Renal cortex interstitium (tissue), 11 donors: Measurements from ENCODE around the gene ABLIM1. TPM values are rescaled to one million over a fixed set of nuclear protein-coding genes. Genes with fewer than 3 reads are reported as not detected.

Experiments
- DNase-seq, 11 donors: peaks; one replicate each; pipeline ENCODE4 v3.0.0-alpha.2; 2013; ENCODE audit warnings: low read depth in 9 of 11, low spot score in 4 of 11; ENCODE audit errors: extremely low read depth in 1 of 11
- polyA plus RNA-seq, 3 donors: library from polyadenylated mRNA; unstranded; fragments of 120-200 nt; gene quantifications; one replicate each; pipeline ENCODE4 v1.2.1, GENCODE V29; 2013; ENCODE audit not compliant: insufficient read length in 3 of 3

Gene ABLIM1
- polyA plus RNA-seq, 3 donors = 86.6 to 120 (median 104) TPM

- no peak for DNase-seq
Measured at GRCh38 chr10:114541081-114541796, 116.8 kb downstream of the ABLIM1 start.

GRCh38 chr10:114540236-114540635, 117.8 kb downstream of the ABLIM1 start:
- DNase-seq = no peak

- no peak for DNase-seq
Measured at GRCh38 chr10:114539623-114540022, 118.5 kb downstream of the ABLIM1 start.

DNA sequence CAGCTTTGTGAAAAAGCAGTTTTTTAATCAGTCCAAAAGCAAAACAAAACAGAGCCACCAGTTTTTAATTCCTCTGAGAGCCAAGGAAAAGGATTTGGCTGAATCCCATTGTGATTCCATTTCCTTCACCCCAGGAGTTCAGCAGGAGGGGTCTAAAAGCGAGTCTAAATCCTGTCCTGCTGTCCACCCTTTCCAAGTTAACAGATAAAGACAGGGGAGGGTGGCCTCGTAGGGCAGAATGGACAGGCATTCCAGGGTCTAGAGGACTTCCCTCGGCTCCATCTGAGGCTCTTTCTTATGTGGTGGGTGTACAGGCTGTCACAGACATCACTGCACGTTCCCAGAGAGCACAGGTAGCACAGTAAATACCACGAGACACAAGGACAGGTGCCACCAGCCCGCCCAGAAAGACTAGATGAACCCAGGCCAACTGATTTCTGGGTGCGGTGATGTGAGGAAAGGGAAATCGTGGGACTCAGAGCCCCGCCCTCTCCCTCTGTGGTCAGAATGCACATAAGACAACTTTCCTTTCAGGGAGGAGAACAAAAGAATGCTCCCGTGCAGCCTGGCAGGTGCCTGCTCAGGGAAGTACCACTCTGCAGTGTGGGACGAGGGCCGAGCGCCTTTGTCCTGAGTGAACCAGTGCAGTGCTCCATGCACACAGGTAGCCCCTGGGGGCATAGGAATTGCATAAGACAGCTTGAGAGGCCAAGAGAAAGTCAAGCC, 119.7 kb downstream of the ABLIM1 start:
- DNase-seq = no peak

DNA sequence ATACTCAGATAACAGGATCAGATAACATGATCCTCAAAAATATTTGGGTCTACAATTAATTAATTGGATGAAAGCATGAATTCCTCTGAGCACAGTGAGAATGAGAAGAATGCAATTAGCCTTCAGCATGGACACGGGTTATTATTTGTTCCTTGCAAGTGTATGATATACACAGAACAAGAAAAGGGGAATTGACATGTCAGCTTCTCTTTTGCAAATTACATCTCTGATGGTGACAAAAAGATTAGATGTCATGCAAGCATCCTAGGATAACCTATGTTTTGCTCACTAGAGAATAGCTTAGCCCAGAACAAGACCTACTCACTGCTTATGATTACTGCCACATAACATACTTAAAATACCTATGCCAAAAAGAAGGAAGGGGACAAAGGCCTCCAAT, 120.3 kb downstream of the ABLIM1 start:
- no peak for DNase-seq

- DNase-seq = no peak
Measured at GRCh38 chr10:114534571-114534981, 123.5 kb downstream of the ABLIM1 start.

DNA sequence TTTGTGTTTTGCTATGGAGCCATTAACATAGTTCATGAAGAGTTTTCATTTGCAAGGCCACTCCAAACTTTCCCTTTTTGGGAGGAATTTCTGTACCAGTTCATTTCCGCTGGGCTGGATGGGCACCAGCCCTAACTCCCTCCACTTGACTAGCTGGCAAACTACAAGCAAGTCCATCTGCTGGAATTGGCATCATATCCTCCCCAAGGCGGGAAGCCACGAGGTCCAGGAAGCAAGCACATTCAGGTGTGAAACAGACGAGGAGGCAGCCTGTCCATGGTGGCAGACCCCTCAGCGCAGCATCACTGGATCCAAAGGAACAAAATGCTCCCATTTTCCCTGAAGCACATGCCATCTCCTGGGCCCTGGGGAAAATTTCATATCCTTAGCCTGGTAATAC, 125.8 kb downstream of the ABLIM1 start:
- DNase-seq = no peak

DNA sequence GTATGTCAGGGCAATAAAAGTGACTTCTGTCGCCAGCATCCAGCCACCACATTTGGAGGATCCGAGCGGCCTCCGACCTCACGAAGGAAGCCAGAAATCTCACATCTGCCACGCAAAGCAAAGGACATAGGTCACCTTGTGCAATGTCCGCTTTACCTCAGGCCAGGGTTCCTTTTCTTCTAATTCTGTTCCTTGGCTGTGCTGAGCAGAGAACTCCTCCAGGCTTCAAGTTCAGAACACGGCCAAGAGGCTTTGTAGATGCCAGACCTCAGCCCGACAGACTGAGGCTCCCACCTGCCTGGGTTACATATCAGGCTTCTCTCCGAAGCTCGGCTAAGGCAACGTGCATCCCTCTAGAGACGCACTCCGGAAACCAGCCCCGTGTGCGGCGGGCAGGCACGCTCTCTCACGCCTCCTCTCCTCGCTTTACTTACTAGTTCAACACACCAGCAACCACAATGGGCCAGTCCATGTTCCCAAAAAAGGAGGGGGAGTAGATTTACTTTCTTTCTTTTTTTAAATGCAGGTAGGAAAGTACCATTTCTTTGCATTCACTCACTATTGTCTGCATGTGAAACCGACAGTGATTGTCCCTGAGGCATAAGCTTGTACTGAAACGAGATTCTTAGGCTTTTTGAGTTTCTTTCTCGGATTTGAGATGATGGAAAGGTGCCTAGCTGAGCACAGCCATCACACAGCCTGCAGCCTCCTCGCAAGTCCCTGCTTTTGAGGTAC, 131.4 kb downstream of the ABLIM1 start:
- peak in 7 of 11 donors; percentile 73 to 87 (median 78) for DNase-seq

DNA sequence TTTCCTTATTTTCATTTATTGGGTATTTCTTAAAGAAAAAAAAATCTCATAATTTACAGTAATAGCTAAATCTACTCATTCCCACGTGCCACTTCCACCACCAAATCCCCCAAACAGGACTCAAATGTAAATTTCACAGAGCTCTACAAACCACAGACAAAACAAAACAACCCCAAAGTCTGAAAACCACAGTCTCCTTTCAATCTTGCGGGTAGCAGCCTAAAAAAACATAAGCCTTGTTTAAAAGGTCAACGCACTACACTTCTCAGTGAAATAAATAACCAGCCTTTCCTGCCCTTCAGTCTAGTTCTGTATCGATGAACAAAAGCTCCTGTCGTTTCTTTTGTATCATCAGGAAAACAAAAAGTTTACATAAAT, 132.0 kb downstream of the ABLIM1 start:
- DNase-seq = no peak

- DNase-seq = peak in 3 of 11 donors; percentile 50 to 72 (median 55)
Measured at GRCh38 chr10:114525368-114525949, 132.6 kb downstream of the ABLIM1 start.

DNA sequence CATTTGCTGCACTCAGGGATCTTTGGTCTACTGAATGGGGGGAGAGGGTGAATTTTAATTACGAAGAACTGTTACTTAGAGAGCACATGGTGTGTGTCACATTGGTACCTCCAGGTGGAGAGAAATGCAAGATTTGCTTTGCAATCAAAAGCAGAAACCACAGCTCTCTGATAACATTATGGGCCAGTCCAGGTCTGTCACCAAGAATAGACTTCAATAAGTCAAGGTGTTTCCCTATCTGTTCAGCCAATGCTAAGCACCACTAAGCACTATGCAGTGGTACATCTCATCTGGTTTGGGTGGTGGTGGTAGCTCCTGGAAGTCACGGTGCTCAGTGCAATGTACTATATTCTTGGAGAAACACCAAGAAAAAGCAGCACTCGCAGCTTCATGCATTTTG, 134.2 kb downstream of the ABLIM1 start:
- DNase-seq = no peak

GRCh38 chr10:114521255-114521654, 136.8 kb downstream of the ABLIM1 start:
- no peak for DNase-seq

DNA sequence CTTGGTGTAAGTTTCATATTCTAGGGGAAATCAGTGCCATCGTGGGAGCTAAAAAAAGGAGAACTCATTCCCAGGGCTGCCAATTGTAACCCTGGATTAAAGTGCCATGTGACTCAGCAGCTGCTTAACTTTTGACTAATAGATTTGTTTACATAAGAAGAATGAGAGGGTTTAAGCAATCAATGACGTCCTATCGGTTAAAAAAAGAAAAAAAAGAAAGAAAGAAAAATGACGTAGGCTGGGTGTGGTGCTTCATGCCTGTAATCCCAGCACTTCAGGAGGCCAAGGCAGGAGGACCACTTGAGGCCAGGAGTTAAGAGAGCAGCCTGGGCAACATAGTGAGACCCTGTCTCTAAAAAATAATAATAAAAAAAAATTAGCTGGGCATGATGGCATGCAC, 137.6 kb downstream of the ABLIM1 start:
- no peak for DNase-seq

DNA sequence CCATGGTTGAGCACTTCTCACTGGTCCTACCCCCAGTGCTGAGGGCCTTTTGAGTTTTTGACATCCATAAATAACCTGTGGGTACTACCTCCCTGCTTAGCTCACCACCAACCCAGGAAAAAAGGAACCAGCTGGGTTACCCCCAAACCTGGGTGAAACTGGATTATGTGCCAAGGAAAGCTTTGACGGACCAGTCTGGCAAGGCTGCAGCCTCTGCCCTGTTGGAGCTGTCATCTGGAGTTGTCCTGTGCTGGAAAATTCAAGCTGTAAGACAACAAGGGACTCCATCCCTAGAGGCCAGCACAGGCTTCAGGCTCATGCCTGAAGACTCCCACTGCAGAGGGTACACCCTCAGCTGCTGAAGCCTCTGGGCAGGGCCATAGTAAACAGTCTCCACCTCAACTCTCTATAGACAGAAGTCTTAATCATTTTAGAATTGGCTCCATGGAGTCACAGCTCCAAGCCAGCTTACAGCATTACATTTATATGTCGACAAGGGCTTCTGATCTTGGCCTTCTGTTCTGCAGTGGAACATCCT, 138.2 kb downstream of the ABLIM1 start:
- DNase-seq = no peak

GRCh38 chr10:114519306-114519669, 138.8 kb downstream of the ABLIM1 start:
- DNase-seq = no peak

DNA sequence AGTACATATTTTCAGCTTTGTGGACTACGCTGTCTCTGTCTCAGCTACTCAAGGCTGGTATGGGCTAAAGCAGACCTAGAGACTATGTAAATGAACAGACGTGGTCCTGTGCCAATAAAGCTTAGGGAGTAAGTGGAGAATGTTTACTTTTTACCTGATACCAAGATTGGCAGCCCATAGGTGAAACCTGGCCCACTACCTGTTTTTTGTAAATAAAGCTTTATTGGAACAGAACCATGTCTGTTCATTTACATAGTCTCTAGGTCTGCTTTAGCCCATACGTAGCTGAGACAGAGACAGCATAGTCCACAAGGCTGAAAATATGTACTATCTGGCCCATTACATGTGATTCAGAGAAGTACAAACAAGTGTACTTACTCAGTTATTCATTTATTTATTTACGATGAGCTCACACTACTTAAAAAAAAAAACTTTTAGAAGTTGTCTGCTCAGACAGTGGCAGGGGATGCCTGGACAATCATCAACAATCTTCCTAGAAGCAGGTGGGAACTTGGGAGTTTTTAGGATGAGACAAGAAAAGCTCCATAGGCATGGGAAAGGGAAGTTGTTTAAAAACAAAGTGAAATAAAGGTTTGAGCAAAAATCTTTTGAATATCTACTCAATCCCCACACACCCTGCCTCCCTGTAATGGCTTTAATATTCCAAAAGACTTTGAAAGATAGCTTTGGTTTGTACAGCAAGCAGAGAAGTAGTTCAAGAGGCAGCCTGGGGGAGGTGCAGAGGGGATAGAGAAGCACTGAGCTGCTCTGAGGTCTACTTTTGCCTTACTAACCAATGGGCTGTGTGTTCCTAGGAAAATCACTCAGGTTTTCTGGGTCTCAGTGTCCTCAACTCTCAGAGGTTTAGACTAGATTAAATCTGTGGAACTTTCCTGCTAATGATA, 139.4 kb downstream of the ABLIM1 start:
- DNase-seq = no peak

- DNase-seq = no peak
Measured at GRCh38 chr10:114517368-114518250, 140.5 kb downstream of the ABLIM1 start.

DNA sequence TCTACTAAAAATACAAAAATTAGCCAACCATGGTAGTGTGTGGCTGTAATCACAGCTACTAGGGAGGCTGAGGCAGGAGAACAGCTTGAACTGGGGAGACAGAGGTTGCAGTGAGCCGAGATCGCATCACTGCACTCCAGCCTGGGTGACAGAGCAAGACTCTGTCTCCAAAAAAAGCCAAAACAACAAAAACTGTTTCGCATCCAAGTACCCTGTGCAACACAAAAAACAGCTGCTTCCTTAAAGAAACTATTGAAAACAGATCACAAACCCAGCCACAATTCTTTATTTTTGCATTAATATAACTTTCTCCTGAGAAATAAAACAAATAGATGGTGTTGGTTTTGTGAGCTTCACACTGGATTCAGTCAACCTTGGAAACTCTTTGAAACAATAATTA, 141.7 kb downstream of the ABLIM1 start:
- DNase-seq = no peak
